HFFc6 (cell line): ENCODE measurements around the gene SNX24. TPM values are rescaled to one million over a fixed set of nuclear protein-coding genes. Genes with fewer than 3 reads are reported as not detected.

Experiments used
- DNase-seq: peaks from one replicate; pipeline ENCODE4 v3.0.0-alpha.2; 2018
- H3K27ac Mint-ChIP-seq: 2 replicates; pipeline ENCODE4 v1.8.0; 2020; ENCODE audit warnings: mild to moderate bottlenecking, mixed read lengths
- H3K27me3 Mint-ChIP-seq: 2 replicates; pipeline ENCODE4 v1.8.0; 2021; ENCODE audit warnings: mild to moderate bottlenecking, moderate library complexity, mixed read lengths; ENCODE audit not compliant: insufficient read depth
- H3K36me3 Mint-ChIP-seq: 2 replicates; pipeline ENCODE4 v1.8.0; 2021; ENCODE audit warnings: low read depth, mixed read lengths
- H3K4me1 Mint-ChIP-seq: 2 replicates; pipeline ENCODE4 v1.8.0; 2020; ENCODE audit warnings: low read depth, mixed read lengths
- H3K4me3 Mint-ChIP-seq: 2 replicates; pipeline ENCODE4 v1.8.0; 2020; ENCODE audit warnings: mild to moderate bottlenecking, moderate library complexity, mixed read lengths
- H3K9me3 Mint-ChIP-seq: 2 replicates; pipeline ENCODE4 v1.8.0; 2020; ENCODE audit warnings: mild to moderate bottlenecking, mixed read lengths
- CTCF ChIP-seq: fragments of 200-600 bp; sonication (generic); IDR thresholded peaks from 2 replicates; pipeline ENCODE4 v1.5.0; 2021; ENCODE audit warnings: antibody characterized with exemption, mild to moderate bottlenecking
- long read RNA-seq: library from polyadenylated mRNA; unstranded; transcript quantifications from one replicate; pipeline ENCODE4 v2.0.0, GENCODE V29; 2019
- total RNA-seq, 6 experiments: library from RNA; stranded (reverse); fragmentation: NEBNext Ultra II Directional; extraction: Animal tissue kit (Norgen Biotek cat#: 25700); gene quantifications; 2 replicates in 1 of 6; 3 replicates in 5 of 6; pipeline ENCODE4 v1.2.3, GENCODE V29; 2021

Gene SNX24
- total RNA-seq: 10 to 100 TPM; 19.7 to 24.1 (median 21.9) TPM
- long read RNA-seq, transcript SNX24-205 (6 exons, 588 nt): major isoform, 7 of 18 reads
- long read RNA-seq, partial matches to known transcripts: 1 of 18 reads
- long read RNA-seq, other reads (novel, unspliced or antisense): 8 of 18 reads

GRCh38 chr5:122845229-122846050 is at the start of gene SNX24:
TSS of gene SNX24 (plus strand) at chr5:122845613. CDS start at chr5:122845634, 21 bp downstream.
- H3K4me1 Mint-ChIP-seq: peaks cover 48% of the 10 kb centered on the region
- no peaks in the 10 kb centered on the region for H3K9me3 Mint-ChIP-seq
- no peaks in the 10 kb centered on the region for H3K36me3 Mint-ChIP-seq

GRCh38 chr5:122805481-122805880 is 39.9 kb upstream of the SNX24 start:
- TF ChIP-seq CTCF: no peak
- H3K27me3 Mint-ChIP-seq: no peaks in the 10 kb centered on the region
- no peak overlapping the region for H3K4me3 Mint-ChIP-seq
- H3K27ac Mint-ChIP-seq: no peak overlapping the region
- H3K36me3 Mint-ChIP-seq: peaks cover 24% of the 10 kb centered on the region
- DNase-seq: peak; percentile 9
- H3K4me1 Mint-ChIP-seq: no peaks in the 10 kb centered on the region
- no peaks in the 10 kb centered on the region for H3K9me3 Mint-ChIP-seq

More at GRCh38 chr5:122845229-122846050, at the start of gene SNX24:
- no peak for TF ChIP-seq CTCF
- Mint-ChIP-seq H3K27ac (peak within 1 kb of the TSS; percentile 95), H3K27me3 (no peaks in the 10 kb centered on the region), H3K4me3 (peak within 1 kb of the TSS; percentile 95)
- peak; percentile 55 for DNase-seq

- Mint-ChIP-seq H3K27me3 (no peaks in the 10 kb centered on the region), H3K4me1 (no peaks in the 10 kb centered on the region), H3K36me3 (peaks cover 10% of the 10 kb centered on the region; the same call in 1 of the 2 replicates), H3K9me3 (no peaks in the 10 kb centered on the region), H3K27ac (no peak overlapping the region), H3K4me3 (no peak overlapping the region)
- no peak for TF ChIP-seq CTCF
- no peak for DNase-seq
Measured at GRCh38 chr5:122810405-122810804, 35.0 kb upstream of the SNX24 start.

- no peak overlapping the region for H3K27ac Mint-ChIP-seq
- H3K4me3 Mint-ChIP-seq: no peak overlapping the region
- TF ChIP-seq CTCF: no peak
- no peaks in the 10 kb centered on the region for H3K9me3 Mint-ChIP-seq
- H3K36me3 Mint-ChIP-seq: no peaks in the 10 kb centered on the region
- H3K4me1 Mint-ChIP-seq: no peaks in the 10 kb centered on the region
- H3K27me3 Mint-ChIP-seq: no peaks in the 10 kb centered on the region
- no peak for DNase-seq
Measured at GRCh38 chr5:122815218-122815767, 30.1 kb upstream of the SNX24 start.

GRCh38 chr5:122816756-122817155 is 28.7 kb upstream of the SNX24 start:
- no peaks in the 10 kb centered on the region for H3K27me3 Mint-ChIP-seq
- no peaks in the 10 kb centered on the region for H3K9me3 Mint-ChIP-seq
- TF ChIP-seq CTCF: no peak
- H3K4me1 Mint-ChIP-seq: no peaks in the 10 kb centered on the region
- no peak overlapping the region for H3K4me3 Mint-ChIP-seq
- H3K27ac Mint-ChIP-seq: peak overlapping the region; percentile 21; the same call in 1 of the 2 replicates
- DNase-seq: no peak
- H3K36me3 Mint-ChIP-seq: peaks cover 8% of the 10 kb centered on the region
